NCI-H82 (cell line): ENCODE measurements around the gene TMEM270.

ENCODE experiments used
- DNase-seq: peaks from one replicate; lab custom pipeline; 2025; lab: John Stamatoyannopoulos, UW

Gene TMEM270

GRCh38 chr7:73907554-73908122 is 46.7 kb downstream of the TMEM270 start:
- no peak for DNase-seq

- DNase-seq, result no peak
Observed at GRCh38 chr7:73908123-73908611, 47.2 kb downstream of the TMEM270 start.

GRCh38 chr7:73909051-73909941 is 48.3 kb downstream of the TMEM270 start:
- DNase-seq, result no peak

GRCh38 chr7:73909996-73910395 is 49.0 kb downstream of the TMEM270 start:
- no peak for DNase-seq

- DNase-seq, result no peak
Observed at GRCh38 chr7:73912223-73912622, 51.3 kb downstream of the TMEM270 start.
